HG02610 (cell line): Measurements from ENCODE around the gene ZCCHC3.

Experiments used
- ATAC-seq: cut with Tn5 transposase; IDR thresholded peaks from one replicate; pipeline ENCODE4 v1.9.1; 2021; ENCODE audit warnings: mild to moderate bottlenecking, moderate library complexity; ENCODE audit not compliant: unreplicated experiment

The ZCCHC3 gene

GRCh38 chr20:278607-279571 lies 18.5 kb upstream of the ZCCHC3 start:
- no peak for ATAC-seq

GRCh38 chr20:284172-284571 lies 13.2 kb upstream of the ZCCHC3 start:
- no peak for ATAC-seq

- ATAC-seq = no peak
Observed at GRCh38 chr20:286508-286907, 10.9 kb upstream of the ZCCHC3 start.

- no peak for ATAC-seq
Observed at GRCh38 chr20:288956-289692, 8.2 kb upstream of the ZCCHC3 start.

GRCh38 chr20:289693-290083 lies 7.7 kb upstream of the ZCCHC3 start:
- ATAC-seq = no peak

- ATAC-seq = peak; percentile 87
Observed at GRCh38 chr20:290084-290831, 7.1 kb upstream of the ZCCHC3 start, which contains the start of gene C20orf96. TSS of gene C20orf96 (minus strand) at chr20:290750. CDS start at chr20:290610, 140 bp downstream.

- no peak for ATAC-seq
Observed at GRCh38 chr20:294602-295001, 2.8 kb upstream of the ZCCHC3 start.

- ATAC-seq = no peak
Observed at GRCh38 chr20:295804-296203, 1.6 kb upstream of the ZCCHC3 start.

- ATAC-seq = peak; percentile 26
Observed at GRCh38 chr20:297925-298775, 780 bp downstream of the ZCCHC3 start.

GRCh38 chr20:298776-299391 lies 1.5 kb downstream of the ZCCHC3 start:
- ATAC-seq = no peak

GRCh38 chr20:300345-300990 lies 3.1 kb downstream of the ZCCHC3 start:
- no peak for ATAC-seq

GRCh38 chr20:301886-302848 lies 4.8 kb downstream of the ZCCHC3 start:
- no peak for ATAC-seq

- no peak for ATAC-seq
Observed at GRCh38 chr20:305745-306144, 8.4 kb downstream of the ZCCHC3 start.

GRCh38 chr20:308427-309038 lies 11.2 kb downstream of the ZCCHC3 start:
- no peak for ATAC-seq

GRCh38 chr20:309306-309840 lies 12.0 kb downstream of the ZCCHC3 start:
- no peak for ATAC-seq

GRCh38 chr20:309841-310644 lies 12.7 kb downstream of the ZCCHC3 start:
- ATAC-seq = peak; percentile 99

GRCh38 chr20:310645-311044 lies 13.3 kb downstream of the ZCCHC3 start:
- ATAC-seq = no peak
